ENCODE measurements around the gene ADAMTSL1. TPM values are rescaled to one million over a fixed set of nuclear protein-coding genes. Genes with fewer than 3 reads are reported as not detected.

ADAMTSL1 gene
- total RNA-seq, 1 donor from 2014 or later = 11.4 TPM

- DNase-seq (ENCODE audit: low spot score in 2 of 2) = no peak
- FAIRE-seq = no peak
Observed at GRCh38 chr9:18496256-18497000, 22.5 kb downstream of the ADAMTSL1 start.

DNA sequence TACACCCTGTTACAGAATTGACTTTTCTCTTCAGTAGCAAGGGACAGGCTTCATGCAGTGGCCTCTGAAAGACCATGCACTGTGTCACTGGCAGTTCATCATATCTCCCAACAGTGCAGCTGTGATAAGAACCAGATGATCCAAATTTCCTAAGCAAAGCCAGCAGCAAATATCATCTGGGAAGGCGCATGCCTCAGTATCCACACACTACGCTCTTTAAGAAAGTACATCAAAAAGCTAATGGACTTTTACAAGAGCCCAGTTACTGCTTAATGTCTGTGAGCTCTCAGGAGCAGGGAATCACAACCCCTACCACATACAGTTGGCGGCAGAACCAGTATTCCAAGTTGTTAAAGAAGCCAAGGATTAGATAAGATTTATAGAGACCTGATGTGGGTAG, 25.1 kb downstream of the ADAMTSL1 start:
- no peak for FAIRE-seq

GRCh38 chr9:18499980-18500379, 26.0 kb downstream of the ADAMTSL1 start:
- no peak for DNase-seq (ENCODE audit: low spot score in 2 of 2)

More for the DNA sequence above, 25.1 kb downstream of the ADAMTSL1 start:
- no peak for DNase-seq (ENCODE audit: low spot score in 2 of 2)

GRCh38 chr9:18500451-18500850, 26.5 kb downstream of the ADAMTSL1 start:
- FAIRE-seq = no peak
- DNase-seq (ENCODE audit: low spot score in 2 of 2) = no peak

More at GRCh38 chr9:18499980-18500379, 26.0 kb downstream of the ADAMTSL1 start:
- FAIRE-seq = no peak

DNA sequence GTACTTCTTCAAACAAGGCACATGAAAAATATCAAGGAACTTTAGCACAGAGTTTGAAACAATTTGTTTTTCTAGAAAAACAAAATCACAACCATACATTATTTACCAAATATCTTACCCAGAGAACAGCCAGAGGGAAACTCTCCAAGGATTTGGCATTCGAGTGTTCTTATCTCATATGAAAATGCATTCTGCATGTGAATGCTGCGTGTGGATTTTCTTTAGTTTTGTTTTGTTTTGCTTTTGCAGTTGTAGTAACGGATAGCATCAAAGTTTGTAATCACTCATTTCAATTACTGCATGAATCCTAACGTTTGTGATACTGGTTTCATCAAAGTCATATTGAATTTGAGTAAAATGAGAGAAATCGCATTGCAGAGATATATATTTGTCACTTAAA, 28.0 kb downstream of the ADAMTSL1 start:
- no peak for FAIRE-seq

GRCh38 chr9:18502546-18502945, 28.6 kb downstream of the ADAMTSL1 start:
- FAIRE-seq (no peak), DNase-seq (ENCODE audit: low spot score in 2 of 2) (no peak)

More for the DNA sequence above, 28.0 kb downstream of the ADAMTSL1 start:
- no peak for DNase-seq (ENCODE audit: low spot score in 2 of 2)

GRCh38 chr9:18504707-18505106, 30.8 kb downstream of the ADAMTSL1 start:
- no peak for FAIRE-seq
- no peak for DNase-seq (ENCODE audit: low spot score in 2 of 2)

GRCh38 chr9:18507151-18507550, 33.2 kb downstream of the ADAMTSL1 start:
- DNase-seq (ENCODE audit: low spot score in 2 of 2) (no peak), FAIRE-seq (no peak)

- DNase-seq (ENCODE audit: low spot score in 2 of 2) (no peak), FAIRE-seq (no peak)
Observed at GRCh38 chr9:18516514-18516913, 42.6 kb downstream of the ADAMTSL1 start.

GRCh38 chr9:18516965-18517364, 43.0 kb downstream of the ADAMTSL1 start:
- DNase-seq (ENCODE audit: low spot score in 2 of 2) (no peak), FAIRE-seq (no peak)

DNA sequence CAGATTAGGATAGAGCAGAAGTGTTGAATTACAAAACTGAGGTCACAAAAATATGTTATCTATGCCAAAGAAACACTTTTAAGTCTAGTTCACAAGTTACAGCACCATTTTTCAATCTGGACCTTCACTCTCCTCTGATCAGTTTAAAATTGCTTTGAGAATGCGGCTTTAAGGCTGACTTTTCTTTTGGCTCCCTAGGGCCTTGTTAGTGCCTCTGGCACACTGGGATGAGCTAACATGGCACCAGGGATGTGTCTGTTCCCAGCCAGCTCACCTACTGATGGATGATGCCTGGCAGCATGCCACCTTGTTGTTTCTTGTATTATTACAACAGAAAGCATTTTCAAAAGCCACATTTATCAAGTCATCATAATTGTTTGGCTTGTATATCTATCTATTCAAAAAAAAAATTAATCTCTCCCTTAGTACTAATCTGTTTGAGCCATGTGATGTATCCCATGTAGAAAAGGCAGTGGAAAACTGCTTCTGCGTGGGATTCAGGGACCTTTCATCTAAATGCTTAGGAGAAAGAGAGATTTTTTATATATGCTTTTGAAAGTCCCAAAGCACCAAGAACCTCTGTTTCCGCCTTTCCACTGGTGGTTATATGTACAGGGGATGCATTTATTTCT, 46.6 kb downstream of the ADAMTSL1 start:
- FAIRE-seq = no peak

GRCh38 chr9:18526685-18527084, 52.7 kb downstream of the ADAMTSL1 start:
- no peak for DNase-seq (ENCODE audit: low spot score in 2 of 2)
- FAIRE-seq = no peak

More for the DNA sequence above, 46.6 kb downstream of the ADAMTSL1 start:
- DNase-seq (ENCODE audit: low spot score in 2 of 2) = no peak

- DNase-seq (ENCODE audit: low spot score in 2 of 2) (no peak), FAIRE-seq (no peak)
Observed at GRCh38 chr9:18531136-18532065, 57.4 kb downstream of the ADAMTSL1 start.

GRCh38 chr9:18534611-18535010, 60.7 kb downstream of the ADAMTSL1 start:
- DNase-seq (ENCODE audit: low spot score in 2 of 2) (no peak), FAIRE-seq (no peak)

GRCh38 chr9:18536554-18536953, 62.6 kb downstream of the ADAMTSL1 start:
- FAIRE-seq = no peak
- DNase-seq (ENCODE audit: low spot score in 2 of 2) = no peak

GRCh38 chr9:18539203-18539693, 65.3 kb downstream of the ADAMTSL1 start:
- DNase-seq (ENCODE audit: low spot score in 2 of 2) (no peak), FAIRE-seq (no peak)

- FAIRE-seq (no peak), DNase-seq (ENCODE audit: low spot score in 2 of 2) (no peak)
Observed at GRCh38 chr9:18542837-18543405, 69.0 kb downstream of the ADAMTSL1 start.

- DNase-seq (ENCODE audit: low spot score in 2 of 2) (no peak), FAIRE-seq (no peak)
Observed at GRCh38 chr9:18543406-18544192, 69.6 kb downstream of the ADAMTSL1 start.

- FAIRE-seq = no peak
- no peak for DNase-seq (ENCODE audit: low spot score in 2 of 2)
Observed at GRCh38 chr9:18544456-18544855, 70.5 kb downstream of the ADAMTSL1 start.
